H1 (cell line): Measurements from ENCODE around the gene RHBDL2. TPM values are rescaled to one million over a fixed set of nuclear protein-coding genes. Genes with fewer than 3 reads are reported as not detected.

ENCODE experiments used
- CTCF ChIA-PET: fragments of 300-600 bp; sonication (Branson Sonifier 250); formaldehyde crosslinking; loops from one replicate; lab custom pipeline; 2021; ENCODE audit not compliant: partially characterized antibody; lab: Charles Lee
- POLR2A ChIA-PET: fragments of 300-600 bp; sonication (Branson Sonifier 250); formaldehyde crosslinking; loops from one replicate; lab custom pipeline; 2021; ENCODE audit warnings: inconsistent platforms; ENCODE audit not compliant: partially characterized antibody; lab: Charles Lee
- DNase-seq, 2 experiments: peaks; one replicate each; pipeline versions ENCODE4 v3.0.0 to v3.0.0-alpha.2; 2010 to 2022; ENCODE audit warnings: low spot score in 2 of 2, low read depth in 1 of 2, mixed read lengths in 1 of 2
- FAIRE-seq: peaks from 2 replicates; lab custom pipeline; 2011; peaks lifted over from hg19 to GRCh38; lab: Jason Lieb, UNC
- H2AFZ ChIP-seq: 2 replicates; pipeline ENCODE4 v1.8.1; 2012; ENCODE audit warnings: low read length, inconsistent platforms
- H2AK5ac ChIP-seq: 2 replicates; pipeline ENCODE4 v1.6.1; 2013; ENCODE audit warnings: low read depth, low read length
- H2BK120ac ChIP-seq: replicated peaks from 2 replicates; pipeline ENCODE3; 2013; ENCODE audit warnings: low read depth, low read length, inconsistent platforms
- H2BK12ac ChIP-seq: 2 replicates; pipeline ENCODE4 v1.6.1; 2013; ENCODE audit warnings: low read depth, low read length
- H2BK15ac ChIP-seq: 2 replicates; pipeline ENCODE4 v1.6.1; 2013; ENCODE audit warnings: low read length
- H2BK20ac ChIP-seq: 2 replicates; pipeline ENCODE4 v1.6.1; 2013; ENCODE audit warnings: low read length
- H2BK5ac ChIP-seq: 2 replicates; pipeline ENCODE4 v1.6.1; 2013; ENCODE audit warnings: low read depth, low read length
- H3K14ac ChIP-seq: 2 replicates; pipeline ENCODE4 v1.6.1; 2013; ENCODE audit warnings: inconsistent platforms; ENCODE audit not compliant: insufficient read length
- H3K18ac ChIP-seq: 2 replicates; pipeline ENCODE4 v1.6.1; 2013; ENCODE audit warnings: low read length; ENCODE audit errors: extremely low read depth
- H3K23ac ChIP-seq: 2 replicates; pipeline ENCODE4 v1.6.1; 2013; ENCODE audit warnings: inconsistent platforms; ENCODE audit not compliant: insufficient read length
- H3K23me2 ChIP-seq: 2 replicates; pipeline ENCODE4 v1.6.1; 2013; ENCODE audit warnings: low read depth, low read length
- H3K27ac ChIP-seq: 2 replicates; pipeline ENCODE4 v1.6.1; 2011; ENCODE audit warnings: low read depth, low read length, inconsistent platforms
- H3K27me3 ChIP-seq, 4 experiments: replicated peaks in 1 of 4; 1 replicate in 1 of 4; 2 replicates in 3 of 4; pipeline versions ENCODE4 v1.6.1 to v1.8.1; 2011 to 2013; ENCODE audit warnings: low read length in 3 of 4, mild to moderate bottlenecking in 3 of 4, inconsistent platforms in 2 of 4, mixed read lengths in 2 of 4, moderate library complexity in 1 of 4; ENCODE audit not compliant: control insufficient read depth in 3 of 4, insufficient read depth in 3 of 4; ENCODE audit errors: extremely low read depth in 1 of 4
- H3K36me3 ChIP-seq, 4 experiments: 2 replicates each; pipeline versions ENCODE4 v1.6.1 to v1.8.1; 2011 to 2013; ENCODE audit warnings: mild to moderate bottlenecking in 4 of 4, low read length in 3 of 4, moderate library complexity in 2 of 4, control low read depth in 1 of 4, inconsistent platforms in 1 of 4; ENCODE audit not compliant: insufficient read depth in 4 of 4, control insufficient read depth in 2 of 4
- H3K4ac ChIP-seq: replicated peaks from 2 replicates; pipeline ENCODE3; 2013; ENCODE audit warnings: low read length, low read depth, mixed read lengths, inconsistent platforms; ENCODE audit not compliant: insufficient read length
- H3K4me1 ChIP-seq, 4 experiments: replicated peaks in 1 of 4; 1 replicate in 1 of 4; 2 replicates in 3 of 4; pipeline versions ENCODE4 v1.6.1 to v1.8.1; 2011 to 2013; ENCODE audit warnings: low read length in 3 of 4, inconsistent platforms in 2 of 4, mixed read lengths in 1 of 4; ENCODE audit not compliant: insufficient read depth in 4 of 4, control insufficient read depth in 3 of 4
- H3K4me2 ChIP-seq, 2 experiments: 2 replicates each; pipeline versions ENCODE4 v1.6.1 to v1.8.1; 2011 to 2013; ENCODE audit warnings: low read depth in 2 of 2, low read length in 2 of 2, control low read depth in 1 of 2, inconsistent platforms in 1 of 2, mild to moderate bottlenecking in 1 of 2; ENCODE audit not compliant: insufficient read depth in 1 of 2
- H3K4me3 ChIP-seq, 4 experiments: fragments of 200-600, 300-600 bp in 1 of 4; sonication (generic), shearing (Covaris generic), sonication (Bioruptor Twin) in 1 of 4; 2 replicates each; pipeline versions ENCODE4 v1.5.1 to v1.8.1; 2011 to 2016; ENCODE audit warnings: low read length in 4 of 4, low read depth in 3 of 4, control low read depth in 2 of 4, inconsistent platforms in 2 of 4, mild to moderate bottlenecking in 2 of 4, mixed read lengths in 1 of 4, moderate library complexity in 1 of 4; ENCODE audit not compliant: insufficient read depth in 2 of 4; ENCODE audit errors: extremely low read depth in 1 of 4
- H3K56ac ChIP-seq: replicated peaks from 2 replicates; pipeline ENCODE3; 2013; ENCODE audit warnings: low read depth, mild to moderate bottlenecking, mixed read lengths, low read length, inconsistent platforms; ENCODE audit not compliant: insufficient read length
- H3K79me1 ChIP-seq: 2 replicates; pipeline ENCODE4 v1.6.1; 2013; ENCODE audit warnings: low read depth, low read length, control low read depth
- H3K79me2 ChIP-seq, 2 experiments: 2 replicates each; pipeline versions ENCODE4 v1.6.1 to v1.8.1; 2012 to 2013; ENCODE audit warnings: low read length in 2 of 2, mild to moderate bottlenecking in 2 of 2, inconsistent platforms in 1 of 2; ENCODE audit not compliant: insufficient read depth in 2 of 2, control insufficient read depth in 1 of 2
- H3K9ac ChIP-seq, 4 experiments: replicated peaks in 1 of 4; 1 replicate in 1 of 4; 2 replicates in 3 of 4; pipeline versions ENCODE4 v1.6.1 to v1.8.1; 2011 to 2013; ENCODE audit warnings: low read depth in 3 of 4, low read length in 3 of 4, control low read depth in 2 of 4, mild to moderate bottlenecking in 2 of 4, moderate library complexity in 2 of 4, inconsistent platforms in 1 of 4; ENCODE audit errors: extremely low read depth in 1 of 4
- H3K9me3 ChIP-seq, 2 experiments: 2 replicates each; pipeline versions ENCODE4 v1.6.1 to v1.8.1; 2012 to 2013; ENCODE audit warnings: mild to moderate bottlenecking in 2 of 2, moderate library complexity in 2 of 2, control low read depth in 1 of 2, inconsistent platforms in 1 of 2, low read depth in 1 of 2, low read length in 1 of 2, mixed read lengths in 1 of 2; ENCODE audit not compliant: insufficient read depth in 2 of 2
- H4K20me1 ChIP-seq, 2 experiments: replicated peaks in 1 of 2; 2 replicates each; pipeline versions ENCODE3 to v1.8.1; 2011 to 2013; ENCODE audit warnings: inconsistent platforms in 2 of 2, low read length in 2 of 2, mild to moderate bottlenecking in 1 of 2; ENCODE audit not compliant: insufficient read depth in 2 of 2, control insufficient read depth in 1 of 2
- H4K5ac ChIP-seq: 2 replicates; pipeline ENCODE4 v1.6.1; 2013; ENCODE audit warnings: low read length, low read depth, mixed read lengths, inconsistent platforms; ENCODE audit not compliant: insufficient read length
- H4K8ac ChIP-seq: 2 replicates; pipeline ENCODE4 v1.8.0; 2013; ENCODE audit warnings: mild to moderate bottlenecking, moderate library complexity, low read length, inconsistent platforms; ENCODE audit not compliant: insufficient read depth; ENCODE audit errors: extremely low read depth
- H4K91ac ChIP-seq: replicated peaks from 2 replicates; pipeline ENCODE3; 2013; ENCODE audit warnings: low read length, mixed read lengths, inconsistent platforms; ENCODE audit not compliant: insufficient read length
- BACH1 ChIP-seq: IDR thresholded peaks from 2 replicates; pipeline ENCODE4 v1.6.1; 2012; ENCODE audit warnings: low read length, improper control_type of control experiment
- CHD1 ChIP-seq: IDR thresholded peaks from 2 replicates; pipeline ENCODE4 v1.6.1; 2012; ENCODE audit warnings: low read depth, low read length, improper control_type of control experiment
- HDAC6 ChIP-seq: IDR thresholded peaks from one replicate; pipeline ENCODE4 v1.7.1; 2012; ENCODE audit warnings: low read depth, mild to moderate bottlenecking, inconsistent platforms, low read length, moderate library complexity
- KDM4A ChIP-seq: IDR thresholded peaks from one replicate; pipeline ENCODE4 v1.7.1; 2012; ENCODE audit warnings: low read depth, mild to moderate bottlenecking, moderate library complexity, low read length, inconsistent platforms; ENCODE audit not compliant: severe bottlenecking
- NRF1 ChIP-seq: IDR thresholded peaks from 2 replicates; pipeline ENCODE4 v1.6.1; 2011; ENCODE audit warnings: mild to moderate bottlenecking, low read depth, low read length, improper control_type of control experiment
- RXRA ChIP-seq: IDR thresholded peaks from 2 replicates; pipeline ENCODE4 v1.6.1; 2011; ENCODE audit warnings: low read depth, mild to moderate bottlenecking, low read length, moderate library complexity; ENCODE audit not compliant: insufficient read depth
- WGBS, 2 experiments: shearing (Covaris generic) in 1 of 2; methylation state at CpG; one replicate each; pipeline versions ENCODE4 v1.1.6 to v1.1.7; 2013 to 2015; ENCODE audit warnings: low lambda C conversion rate in 2 of 2, mixed read lengths in 2 of 2, inconsistent platforms in 1 of 2, low coverage in 1 of 2, missing lambda C conversion rate in 1 of 2; ENCODE audit not compliant: insufficient replicate concordance in 2 of 2, insufficient coverage in 1 of 2, insufficient read length in 1 of 2; ENCODE audit errors: extremely low coverage in 1 of 2, missing lambda C conversion rate in 1 of 2; 5-methylcytosine and 5-hydroxymethylcytosine counted together
- polyA plus RNA-seq, 7 experiments: library from polyadenylated mRNA; depleted of rRNA in 3 of 7; stranded (reverse) in 5 of 7; unstranded in 2 of 7; fragments of >200 nt in 5 of 7; fragments of 200-250 nt in 2 of 7; gene quantifications; 1 replicate in 5 of 7; 2 replicates in 1 of 7; 4 replicates in 1 of 7; pipeline versions ENCODE4 v1.2.1 to v1.2.3, GENCODE V29; 2011 to 2013; ENCODE audit warnings: missing spikeins in 2 of 7, mixed read lengths in 2 of 7
- total RNA-seq: library from RNA; stranded (reverse); fragmentation: NEBNext Ultra II Directional; extraction: Animal tissue kit (Norgen Biotek cat#: 25700); gene quantifications from 2 replicates; pipeline ENCODE4 v1.2.1, GENCODE V29; 2021

Gene RHBDL2
- total and polyA plus RNA-seq, 2 of the 8 experiments (the other 6 are each of a cell fraction or from before 2014, with no cell fraction given) = 0.42 to 0.84 TPM

GRCh38 chr1:38867208-38867607, 74.4 kb downstream of the RHBDL2 start:
- H4K91ac ChIP-seq = no peak overlapping the region
- no peak overlapping the region for H2BK120ac ChIP-seq
- no peak overlapping the region for H3K4me2 ChIP-seq
- H3K27ac ChIP-seq = no peak overlapping the region
- H2BK20ac ChIP-seq = no peak overlapping the region
- H3K4me3 ChIP-seq = no peak overlapping the region
- H3K27me3 ChIP-seq = no peaks in the 10 kb centered on the region
- no peak overlapping the region for H3K4ac ChIP-seq
- CTCF ChIA-PET = interaction anchor here (1.0 kb wide), 1 partner anchor 11 kb away, joined by 3 read pairs; no protein-coding TSS in a partner anchor
- H3K9me3 ChIP-seq = no peaks in the 10 kb centered on the region
- no peaks in the 10 kb centered on the region; the same call in 1 of the 2 replicates for H3K23me2 ChIP-seq
- peaks cover 4% of the 10 kb centered on the region; the same call in 1 of the 2 replicates for H3K79me1 ChIP-seq
- 98% methylated on average over 6 of the region's 8 CpGs; no CpG with 5 or more reads in 1 of the 2 experiments for WGBS, 2 experiments
- H3K56ac ChIP-seq = no peak overlapping the region
- no peaks in the 10 kb centered on the region for H3K4me1 ChIP-seq
- H2BK12ac ChIP-seq = no peak overlapping the region
- H2AFZ ChIP-seq = no peak overlapping the region
- no peak for FAIRE-seq
- no peak overlapping the region for H2BK15ac ChIP-seq
- H2BK5ac ChIP-seq = no peak overlapping the region
- POLR2A ChIA-PET = interaction anchor here (0.7 kb wide), 1 partner anchor 126 kb away, joined by 3 read pairs; no protein-coding TSS in a partner anchor
- no peak for DNase-seq
- peaks cover 0 to 17% (median 5%) of the 10 kb centered on the region in 4 experiments; a peak in 3 of 8 replicates for H3K36me3 ChIP-seq
- no peak overlapping the region for H4K8ac ChIP-seq
- TF ChIP-seq NRF1 (no peak), HDAC6 (no peak), BACH1 (no peak), RXRA (no peak), KDM4A (no peak), CHD1 (no peak)
- peaks cover 0 to 1% of the 10 kb centered on the region in 2 experiments for H4K20me1 ChIP-seq
- H3K14ac ChIP-seq = no peak overlapping the region
- H3K18ac ChIP-seq = no peak overlapping the region
- no peak overlapping the region for H3K9ac ChIP-seq
- no peak overlapping the region for H2AK5ac ChIP-seq
- H3K23ac ChIP-seq = no peak overlapping the region
- no peak overlapping the region for H4K5ac ChIP-seq
- H3K79me2 ChIP-seq = peaks cover 4 to 10% of the 10 kb centered on the region in 2 experiments; a peak in 2 of 4 replicates
